GM21576 (cell line): Measurements from ENCODE around the gene ALG1.
A peak's percentile ranks its signal among the peaks of the same experiment; 100 is the strongest.
"Not testable (repeated sequence)": the region's sequence is repeated elsewhere in the genome, so short reads cannot be mapped to it uniquely, and the experiment has no call there.

ENCODE experiments used
- ATAC-seq: cut with Tn5 transposase; IDR thresholded peaks from one replicate; pipeline ENCODE4 v1.9.1; 2021; ENCODE audit warnings: mild to moderate bottlenecking, moderate library complexity; ENCODE audit not compliant: unreplicated experiment

Gene ALG1

GRCh38 chr16:5044011-5044540, 27.6 kb upstream of the ALG1 start:
- ATAC-seq = no peak

GRCh38 chr16:5044581-5044980, 27.1 kb upstream of the ALG1 start:
- ATAC-seq = not testable (repeated sequence)

GRCh38 chr16:5045499-5046115, 26.0 kb upstream of the ALG1 start:
- no peak for ATAC-seq

- ATAC-seq = no peak
Observed at GRCh38 chr16:5046914-5047313, 24.7 kb upstream of the ALG1 start.

GRCh38 chr16:5054876-5055865, 16.5 kb upstream of the ALG1 start:
- ATAC-seq = no peak

GRCh38 chr16:5056352-5056751, 15.3 kb upstream of the ALG1 start:
- ATAC-seq = peak; percentile 50

GRCh38 chr16:5058476-5058875, 13.2 kb upstream of the ALG1 start:
- ATAC-seq = no peak

- ATAC-seq = no peak
Observed at GRCh38 chr16:5059386-5060072, 12.1 kb upstream of the ALG1 start.

- ATAC-seq = no peak
Observed at GRCh38 chr16:5060073-5060641, 11.5 kb upstream of the ALG1 start.

GRCh38 chr16:5062051-5062450, 9.6 kb upstream of the ALG1 start:
- no peak for ATAC-seq

- no peak for ATAC-seq
Observed at GRCh38 chr16:5062790-5063765, 8.6 kb upstream of the ALG1 start.

GRCh38 chr16:5064915-5065314, 6.7 kb upstream of the ALG1 start:
- ATAC-seq = no peak

- no peak for ATAC-seq
Observed at GRCh38 chr16:5065326-5065725, 6.3 kb upstream of the ALG1 start.

GRCh38 chr16:5065813-5066212, 5.8 kb upstream of the ALG1 start, which contains the start of gene C16orf89:
Gene C16orf89 (minus strand): TSS chr16:5065956. CDS start chr16:5065908, 48 bp downstream.
- no peak for ATAC-seq

GRCh38 chr16:5066511-5066910, 5.1 kb upstream of the ALG1 start:
- no peak for ATAC-seq

- ATAC-seq = no peak
Observed at GRCh38 chr16:5069048-5069447, 2.6 kb upstream of the ALG1 start.

GRCh38 chr16:5069854-5070253, 1.8 kb upstream of the ALG1 start:
- ATAC-seq = no peak

- ATAC-seq = no peak
Observed at GRCh38 chr16:5070431-5071186, 1.0 kb upstream of the ALG1 start.

- no peak for ATAC-seq
Observed at GRCh38 chr16:5071341-5071680, 332 bp upstream of the ALG1 start.
